Measurements from ENCODE around the gene TCERG1L.

Gene TCERG1L

GRCh38 chr10:131314799-131315198 lies 3.3 kb upstream of the TCERG1L start:
- no peak for DNase-seq

- DNase-seq = no peak
These were observed 2.6 kb upstream of the TCERG1L start for GRCh38 chr10:131314148-131314547.

GRCh38 chr10:131313377-131313776 lies 1.9 kb upstream of the TCERG1L start:
- no peak for DNase-seq

GRCh38 chr10:131312478-131312836 lies 936 bp upstream of the TCERG1L start:
- no peak for DNase-seq

- DNase-seq = no peak
These were observed 190 bp downstream of the TCERG1L start for GRCh38 chr10:131311402-131311660.

- no peak for DNase-seq
These were observed 745 bp downstream of the TCERG1L start for GRCh38 chr10:131310551-131311401.

- no peak for DNase-seq
These were observed 1.4 kb downstream of the TCERG1L start for GRCh38 chr10:131310142-131310541.

- no peak for DNase-seq
These were observed 11.0 kb downstream of the TCERG1L start for GRCh38 chr10:131300508-131300907.

GRCh38 chr10:131290781-131291180 lies 20.7 kb downstream of the TCERG1L start:
- no peak for DNase-seq

- DNase-seq = no peak
These were observed 22.9 kb downstream of the TCERG1L start for GRCh38 chr10:131288648-131289047.

GRCh38 chr10:131282961-131283360 lies 28.6 kb downstream of the TCERG1L start:
- DNase-seq = no peak

- DNase-seq = no peak
These were observed 31.4 kb downstream of the TCERG1L start for GRCh38 chr10:131280101-131280500.

GRCh38 chr10:131279516-131279915 lies 32.0 kb downstream of the TCERG1L start:
- no peak for DNase-seq

GRCh38 chr10:131277969-131278368 lies 33.6 kb downstream of the TCERG1L start:
- DNase-seq = no peak

GRCh38 chr10:131277278-131277677 lies 34.2 kb downstream of the TCERG1L start:
- DNase-seq = no peak

GRCh38 chr10:131275691-131276090 lies 35.8 kb downstream of the TCERG1L start:
- no peak for DNase-seq

- DNase-seq = no peak
These were observed 36.6 kb downstream of the TCERG1L start for GRCh38 chr10:131274883-131275282.

- DNase-seq = no peak
These were observed 37.2 kb downstream of the TCERG1L start for GRCh38 chr10:131274133-131274880.

- DNase-seq = no peak
These were observed 38.0 kb downstream of the TCERG1L start for GRCh38 chr10:131273476-131273875.

- DNase-seq = no peak
These were observed 38.5 kb downstream of the TCERG1L start for GRCh38 chr10:131272897-131273451.

GRCh38 chr10:131271966-131272365 lies 39.6 kb downstream of the TCERG1L start:
- DNase-seq = no peak

- no peak for DNase-seq
These were observed 40.2 kb downstream of the TCERG1L start for GRCh38 chr10:131271195-131271880.

- no peak for DNase-seq
These were observed 40.9 kb downstream of the TCERG1L start for GRCh38 chr10:131270461-131271190.
